Left renal pelvis (tissue), 4 donors: ENCODE measurements around the gene SEC63. TPM values are rescaled to one million over a fixed set of nuclear protein-coding genes. Genes with fewer than 3 reads are reported as not detected.
"Not testable (repeated sequence)": the region's sequence is repeated elsewhere in the genome, so short reads cannot be mapped to it uniquely, and the experiment has no call there.

Source experiments
- DNase-seq, 4 donors: peaks; one replicate each; pipeline ENCODE4 v3.0.0-alpha.2; 2013; ENCODE audit warnings: low read depth in 4 of 4, low spot score in 3 of 4
- polyA plus RNA-seq, 4 donors: library from polyadenylated mRNA; unstranded; fragments of 120-200 nt; gene quantifications; one replicate each; pipeline ENCODE4 v1.2.1, GENCODE V29; 2013; ENCODE audit not compliant: insufficient read length in 4 of 4

The SEC63 gene
- polyA plus RNA-seq, 4 donors, result 104 to 172 (median 152) TPM

- no peak for DNase-seq
Observed at GRCh38 chr6:107932580-107932979, 25.4 kb downstream of the SEC63 start.

- DNase-seq, result no peak
Observed at GRCh38 chr6:107931894-107932293, 26.1 kb downstream of the SEC63 start.

GRCh38 chr6:107928984-107929383, 29.0 kb downstream of the SEC63 start:
- DNase-seq, result no peak

GRCh38 chr6:107926697-107927544, 31.1 kb downstream of the SEC63 start:
- DNase-seq, result not testable (repeated sequence)

- DNase-seq, result no peak
Observed at GRCh38 chr6:107917451-107918375, 40.3 kb downstream of the SEC63 start.

GRCh38 chr6:107916961-107917360, 41.0 kb downstream of the SEC63 start:
- DNase-seq, result not testable (repeated sequence)

- no peak for DNase-seq
Observed at GRCh38 chr6:107911692-107912091, 46.3 kb downstream of the SEC63 start.

GRCh38 chr6:107894809-107895396, 63.1 kb downstream of the SEC63 start:
- DNase-seq, result no peak

GRCh38 chr6:107890431-107890830, 67.6 kb downstream of the SEC63 start:
- not testable (repeated sequence) for DNase-seq

GRCh38 chr6:107885950-107886349, 72.1 kb downstream of the SEC63 start:
- DNase-seq, result not testable (repeated sequence)

GRCh38 chr6:107879941-107880340, 78.1 kb downstream of the SEC63 start:
- DNase-seq, result no peak

- no peak for DNase-seq
Observed at GRCh38 chr6:107877968-107878367, 80.0 kb downstream of the SEC63 start.

- DNase-seq, result no peak
Observed at GRCh38 chr6:107871976-107872375, 86.0 kb downstream of the SEC63 start.

- not testable (repeated sequence) for DNase-seq
Observed at GRCh38 chr6:107871512-107871911, 86.5 kb downstream of the SEC63 start.

- no peak for DNase-seq
Observed at GRCh38 chr6:107871016-107871415, 87.0 kb downstream of the SEC63 start.

- DNase-seq, result no peak
Observed at GRCh38 chr6:107870381-107870780, 87.6 kb downstream of the SEC63 start.

- DNase-seq, result no peak
Observed at GRCh38 chr6:107869871-107870270, 88.1 kb downstream of the SEC63 start.

GRCh38 chr6:107868867-107869611, 89.0 kb downstream of the SEC63 start:
- DNase-seq, result no peak

GRCh38 chr6:107867302-107867615, 90.7 kb downstream of the SEC63 start:
- DNase-seq, result no peak

GRCh38 chr6:107866606-107867301, 91.3 kb downstream of the SEC63 start:
- DNase-seq, result peak; percentile 4 to 36 (median 34)
